SK-N-SH treated with all-trans-retinoic acid at 6 μM for 48 hours (cell line): ENCODE measurements around the gene KIF6.

ENCODE experiments used
- ATAC-seq: fragments of 200-7000 bp; cut with Tn5 transposase; 3 replicates; pipeline ENCODE4 v1.9.1; 2020; ENCODE audit warnings: mild to moderate bottlenecking, moderate library complexity
- ARNTL ChIP-seq: fragments of 450-650 bp; formaldehyde crosslinking; IDR thresholded peaks from 2 replicates; pipeline ENCODE4 v1.5.0; 2020; ENCODE audit warnings: low read depth, mild to moderate bottlenecking, moderate library complexity, borderline replicate concordance
- BACH2 ChIP-seq: fragments of 250-450 bp; sonication (Bioruptor Pico); IDR thresholded peaks from 2 replicates; pipeline ENCODE4 v1.9.0; 2021; ENCODE audit warnings: mild to moderate bottlenecking, borderline replicate concordance
- CSDC2 ChIP-seq: fragments of 250-450 bp; sonication (Bioruptor Pico); IDR thresholded peaks from 2 replicates; pipeline ENCODE4 v1.5.0; 2020; ENCODE audit warnings: mild to moderate bottlenecking, moderate library complexity
- ESRRG ChIP-seq: fragments of 250-450 bp; sonication (Bioruptor Pico); IDR thresholded peaks from 2 replicates; pipeline ENCODE4 v1.6.1; 2021; ENCODE audit warnings: mild to moderate bottlenecking
- GLIS3 ChIP-seq: fragments of 250-450 bp; sonication (Bioruptor Pico); IDR thresholded peaks from 2 replicates; pipeline ENCODE4 v1.5.0; 2020; ENCODE audit warnings: mild to moderate bottlenecking, moderate library complexity
- ISL1 ChIP-seq: fragments of 250-450 bp; sonication (Bioruptor Pico); IDR thresholded peaks from 2 replicates; pipeline ENCODE4 v2.1.2; 2022; ENCODE audit warnings: mild to moderate bottlenecking, moderate library complexity
- OSR1 ChIP-seq: fragments of 250-450 bp; sonication (Bioruptor Pico); IDR thresholded peaks from 2 replicates; pipeline ENCODE4 v1.8.0; 2022; ENCODE audit warnings: moderate library complexity, mild to moderate bottlenecking, inconsistent platforms
- PATZ1 ChIP-seq: fragments of 250-450 bp; sonication (Bioruptor Pico); IDR thresholded peaks from 2 replicates; pipeline ENCODE4 v1.8.0; 2020; ENCODE audit warnings: mild to moderate bottlenecking, moderate library complexity, borderline replicate concordance
- PPARA ChIP-seq: fragments of 250-450 bp; sonication (Bioruptor Pico); IDR thresholded peaks from 2 replicates; pipeline ENCODE4 v1.5.0; 2020; ENCODE audit warnings: mild to moderate bottlenecking, borderline replicate concordance
- RARB ChIP-seq: fragments of 250-450 bp; sonication (Bioruptor Pico); IDR thresholded peaks from 2 replicates; pipeline ENCODE4 v1.8.0; 2021; ENCODE audit warnings: mild to moderate bottlenecking, moderate library complexity
- SNAI2 ChIP-seq: fragments of 250-450 bp; sonication (Bioruptor Pico); IDR thresholded peaks from 2 replicates; pipeline ENCODE4 v1.5.0; 2020; ENCODE audit warnings: mild to moderate bottlenecking, moderate library complexity
- TCF4 ChIP-seq: fragments of 250-450 bp; sonication (Bioruptor Pico); IDR thresholded peaks from 2 replicates; pipeline ENCODE4 v1.8.0; 2021; ENCODE audit warnings: mild to moderate bottlenecking, moderate library complexity, borderline replicate concordance
- TOX ChIP-seq: fragments of 250-450 bp; sonication (Bioruptor Pico); IDR thresholded peaks from 2 replicates; pipeline ENCODE4 v1.8.0; 2021; ENCODE audit warnings: mild to moderate bottlenecking, moderate library complexity, borderline replicate concordance
- TSHZ2 ChIP-seq: fragments of 250-450 bp; sonication (Bioruptor Pico); IDR thresholded peaks from 2 replicates; pipeline ENCODE4 v1.5.0; 2020; ENCODE audit warnings: mild to moderate bottlenecking, moderate library complexity
- ZC3H10 ChIP-seq: fragments of 250-450 bp; sonication (Bioruptor Pico); IDR thresholded peaks from 2 replicates; pipeline ENCODE4 v1.5.1; 2021; ENCODE audit warnings: mild to moderate bottlenecking, moderate library complexity
- ZFP3 ChIP-seq: fragments of 250-450 bp; sonication (Bioruptor Pico); IDR thresholded peaks from 2 replicates; pipeline ENCODE4 v1.5.0; 2020; ENCODE audit warnings: mild to moderate bottlenecking, moderate library complexity
- ZFP30 ChIP-seq: fragments of 450-650 bp; formaldehyde crosslinking; IDR thresholded peaks from 2 replicates; pipeline ENCODE4 v1.5.0; 2022; ENCODE audit warnings: mild to moderate bottlenecking, moderate library complexity
- ZNF565 ChIP-seq: fragments of 450-650 bp; formaldehyde crosslinking; conservative IDR thresholded peaks from 2 replicates; pipeline ENCODE4 v1.5.0; 2020; ENCODE audit warnings: low read depth, mild to moderate bottlenecking, moderate library complexity
- ZNF70 ChIP-seq: fragments of 450-650 bp; formaldehyde crosslinking; IDR thresholded peaks from 2 replicates; pipeline ENCODE4 v1.5.0; 2020; ENCODE audit warnings: mild to moderate bottlenecking, moderate library complexity
- ZNF8 ChIP-seq: fragments of 450-650 bp; formaldehyde crosslinking; IDR thresholded peaks from 2 replicates; pipeline ENCODE4 v1.5.0; 2020; ENCODE audit warnings: mild to moderate bottlenecking, moderate library complexity
- TF ChIP-seq, protein P1 (sequence below): fragments of 250-450 bp; sonication (Bioruptor Pico); IDR thresholded peaks from 2 replicates; pipeline ENCODE4 v1.5.1; 2020; ENCODE audit warnings: low read depth, mild to moderate bottlenecking, moderate library complexity
- TF ChIP-seq, protein P2 (sequence below): fragments of 250-450 bp; sonication (Bioruptor Pico); IDR thresholded peaks from 2 replicates; pipeline ENCODE4 v1.8.0; 2021; ENCODE audit warnings: low read depth, mild to moderate bottlenecking, moderate library complexity, borderline replicate concordance
- TF ChIP-seq, protein P3 (sequence below): fragments of 250-450 bp; sonication (Bioruptor Pico); IDR thresholded peaks from 2 replicates; pipeline ENCODE4 v1.5.1; 2021; ENCODE audit warnings: mild to moderate bottlenecking, moderate library complexity

KIF6 gene

GRCh38 chr6:39495640-39496039 is 229.6 kb downstream of the KIF6 start:
- TF ChIP-seq, protein P1, sequence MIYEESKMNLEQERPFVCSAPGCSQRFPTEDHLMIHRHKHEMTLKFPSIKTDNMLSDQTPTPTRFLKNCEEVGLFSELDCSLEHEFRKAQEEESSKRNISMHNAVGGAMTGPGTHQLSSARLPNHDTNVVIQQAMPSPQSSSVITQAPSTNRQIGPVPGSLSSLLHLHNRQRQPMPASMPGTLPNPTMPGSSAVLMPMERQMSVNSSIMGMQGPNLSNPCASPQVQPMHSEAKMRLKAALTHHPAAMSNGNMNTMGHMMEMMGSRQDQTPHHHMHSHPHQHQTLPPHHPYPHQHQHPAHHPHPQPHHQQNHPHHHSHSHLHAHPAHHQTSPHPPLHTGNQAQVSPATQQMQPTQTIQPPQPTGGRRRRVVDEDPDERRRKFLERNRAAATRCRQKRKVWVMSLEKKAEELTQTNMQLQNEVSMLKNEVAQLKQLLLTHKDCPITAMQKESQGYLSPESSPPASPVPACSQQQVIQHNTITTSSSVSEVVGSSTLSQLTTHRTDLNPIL (CRISPR knock-in tag) = no peak
- TF ChIP-seq ZFP3 (CRISPR knock-in tag) (no peak), ZC3H10 (CRISPR knock-in tag) (no peak), ISL1 (CRISPR knock-in tag) (no peak), ZFP30 (CRISPR knock-in tag) (no peak)

GRCh38 chr6:39494998-39495397 is 230.2 kb downstream of the KIF6 start:
- TF ChIP-seq TOX = no peak
- no peak for TF ChIP-seq SNAI2
- no peak for TF ChIP-seq ZNF70
- TF ChIP-seq ZNF8 (CRISPR knock-in tag) = no peak
- no peak for TF ChIP-seq BACH2
- TF ChIP-seq ISL1 (CRISPR knock-in tag) = no peak
- TF ChIP-seq ZC3H10 (CRISPR knock-in tag) = no peak
- TF ChIP-seq RARB = no peak
- TF ChIP-seq, protein P1 (CRISPR knock-in tag) = no peak
- TF ChIP-seq ARNTL (CRISPR knock-in tag) = no peak
- TF ChIP-seq ESRRG (CRISPR knock-in tag) = no peak
- no peak for TF ChIP-seq TSHZ2
- TF ChIP-seq OSR1 (CRISPR knock-in tag) = no peak
- TF ChIP-seq PATZ1 = no peak
- TF ChIP-seq, protein P2, sequence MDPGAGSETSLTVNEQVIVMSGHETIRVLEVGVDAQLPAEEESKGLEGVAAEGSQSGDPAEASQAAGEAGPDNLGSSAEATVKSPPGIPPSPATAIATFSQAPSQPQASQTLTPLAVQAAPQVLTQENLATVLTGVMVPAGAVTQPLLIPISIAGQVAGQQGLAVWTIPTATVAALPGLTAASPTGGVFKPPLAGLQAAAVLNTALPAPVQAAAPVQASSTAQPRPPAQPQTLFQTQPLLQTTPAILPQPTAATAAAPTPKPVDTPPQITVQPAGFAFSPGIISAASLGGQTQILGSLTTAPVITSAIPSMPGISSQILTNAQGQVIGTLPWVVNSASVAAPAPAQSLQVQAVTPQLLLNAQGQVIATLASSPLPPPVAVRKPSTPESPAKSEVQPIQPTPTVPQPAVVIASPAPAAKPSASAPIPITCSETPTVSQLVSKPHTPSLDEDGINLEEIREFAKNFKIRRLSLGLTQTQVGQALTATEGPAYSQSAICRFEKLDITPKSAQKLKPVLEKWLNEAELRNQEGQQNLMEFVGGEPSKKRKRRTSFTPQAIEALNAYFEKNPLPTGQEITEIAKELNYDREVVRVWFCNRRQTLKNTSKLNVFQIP (CRISPR knock-in tag) = no peak
- TF ChIP-seq, protein P3, sequence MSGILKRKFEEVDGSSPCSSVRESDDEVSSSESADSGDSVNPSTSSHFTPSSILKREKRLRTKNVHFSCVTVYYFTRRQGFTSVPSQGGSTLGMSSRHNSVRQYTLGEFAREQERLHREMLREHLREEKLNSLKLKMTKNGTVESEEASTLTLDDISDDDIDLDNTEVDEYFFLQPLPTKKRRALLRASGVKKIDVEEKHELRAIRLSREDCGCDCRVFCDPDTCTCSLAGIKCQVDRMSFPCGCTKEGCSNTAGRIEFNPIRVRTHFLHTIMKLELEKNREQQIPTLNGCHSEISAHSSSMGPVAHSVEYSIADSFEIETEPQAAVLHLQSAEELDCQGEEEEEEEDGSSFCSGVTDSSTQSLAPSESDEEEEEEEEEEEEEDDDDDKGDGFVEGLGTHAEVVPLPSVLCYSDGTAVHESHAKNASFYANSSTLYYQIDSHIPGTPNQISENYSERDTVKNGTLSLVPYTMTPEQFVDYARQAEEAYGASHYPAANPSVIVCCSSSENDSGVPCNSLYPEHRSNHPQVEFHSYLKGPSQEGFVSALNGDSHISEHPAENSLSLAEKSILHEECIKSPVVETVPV (CRISPR knock-in tag) = no peak
- ATAC-seq = no peak

More at GRCh38 chr6:39495640-39496039, 229.6 kb downstream of the KIF6 start:
- no peak for ATAC-seq

DNA sequence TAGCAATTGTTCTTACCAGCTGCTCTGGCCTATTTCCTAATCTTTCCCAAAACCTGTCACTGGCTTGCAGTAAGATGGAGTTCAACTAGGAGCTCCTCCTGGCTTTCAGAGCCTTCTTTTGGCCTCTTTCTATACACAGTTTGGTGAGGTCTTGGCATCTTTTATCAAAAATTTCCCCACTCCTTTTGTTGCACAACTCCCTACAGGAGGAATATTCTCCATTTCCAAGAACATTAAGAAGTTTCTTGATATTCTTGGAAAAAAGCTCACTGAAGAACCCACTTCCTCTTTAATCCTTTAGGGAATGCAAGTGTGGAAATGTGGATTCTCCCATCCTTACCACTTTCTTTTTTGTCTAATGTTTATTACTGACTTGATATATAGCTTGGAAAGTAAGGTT is 231.4 kb downstream of the KIF6 start:
- TF ChIP-seq ZFP30 (CRISPR knock-in tag) (no peak), ZNF70 (no peak), ISL1 (CRISPR knock-in tag) (no peak), GLIS3 (CRISPR knock-in tag) (no peak), TCF4 (CRISPR knock-in tag) (no peak), BACH2 (no peak), PPARA (CRISPR knock-in tag) (no peak), OSR1 (CRISPR knock-in tag) (no peak), PATZ1 (no peak), ESRRG (CRISPR knock-in tag) (no peak), RARB (no peak), TSHZ2 (no peak), ZNF565 (CRISPR knock-in tag) (no peak), CSDC2 (CRISPR knock-in tag) (no peak)
- TF ChIP-seq, all 23 proteins: peak for 0
- no peak for ATAC-seq
